SU-DHL-6 (cell line): ENCODE results near the gene SYT5.

Experiments
- H2AFZ ChIP-seq: fragments of 200-600 bp; sonication (generic); 2 replicates; pipeline ENCODE4 v1.6.1; 2014; ENCODE audit warnings: low read depth, mild to moderate bottlenecking, moderate library complexity, mixed read lengths, antibody characterized with exemption, low read length; ENCODE audit not compliant: severe bottlenecking
- H3F3A ChIP-seq: fragments of 200-600 bp; shearing (Covaris generic); 2 replicates; pipeline ENCODE4 v1.6.0; 2016; ENCODE audit warnings: antibody characterized with exemption, mild to moderate bottlenecking; ENCODE audit not compliant: insufficient read depth
- H3K27ac ChIP-seq: fragments of 200-600 bp; sonication (generic); 2 replicates; pipeline ENCODE4 v1.5.1; 2016; ENCODE audit warnings: low read depth, mild to moderate bottlenecking, low read length, moderate library complexity, mixed read lengths
- H3K27me3 ChIP-seq: fragments of 200-600 bp; sonication (generic), shearing (Covaris generic); 2 replicates; pipeline ENCODE4 v1.6.0; 2014; ENCODE audit warnings: mild to moderate bottlenecking, low read length
- H3K36me3 ChIP-seq: fragments of 200-600 bp; sonication (generic); 2 replicates; pipeline ENCODE4 v1.6.1; 2014; ENCODE audit warnings: mild to moderate bottlenecking, low read length, mixed read lengths
- H3K4me2 ChIP-seq: fragments of 300-600, 200-600 bp; shearing (Covaris generic), sonication (generic); 2 replicates; pipeline ENCODE4 v1.6.0; 2014; ENCODE audit warnings: low read length, low read depth, mild to moderate bottlenecking; ENCODE audit not compliant: poor library complexity, severe bottlenecking
- H3K4me3 ChIP-seq: fragments of 200-600 bp; sonication (generic); 2 replicates; pipeline ENCODE4 v1.5.1; 2014; ENCODE audit warnings: antibody characterized with exemption, low read length, mild to moderate bottlenecking, mixed read lengths; ENCODE audit not compliant: insufficient read depth, poor library complexity, severe bottlenecking
- H3K79me2 ChIP-seq: fragments of 200-600 bp; sonication (generic); 2 replicates; pipeline ENCODE4 v1.6.1; 2014; ENCODE audit warnings: mild to moderate bottlenecking, low read length, moderate library complexity; ENCODE audit not compliant: insufficient read depth
- H3K9ac ChIP-seq: fragments of 200-600 bp; sonication (generic); 2 replicates; pipeline ENCODE4 v1.7.0; 2014; ENCODE audit warnings: mild to moderate bottlenecking, low read length
- H3K9me2 ChIP-seq: fragments of 200-600 bp; sonication (generic); replicated peaks from 2 replicates; pipeline ENCODE4 v1.6.1; 2014; ENCODE audit warnings: low read length; ENCODE audit not compliant: insufficient read depth
- H3K9me3 ChIP-seq: fragments of 200-600 bp; sonication (generic); 2 replicates; pipeline ENCODE4 v1.6.1; 2014; ENCODE audit warnings: low read length, mixed read lengths; ENCODE audit not compliant: insufficient read depth
- H4K20me1 ChIP-seq: fragments of 200-600 bp; sonication (generic); 2 replicates; pipeline ENCODE4 v1.6.1; 2014; ENCODE audit warnings: low read depth, mild to moderate bottlenecking, antibody characterized with exemption, low read length, moderate library complexity, mixed read lengths
- EZH2phosphoT487 ChIP-seq: fragments of 200-600 bp; sonication (generic), shearing (Covaris generic); conservative IDR thresholded peaks from 2 replicates; pipeline ENCODE4 v1.6.1; 2018; ENCODE audit warnings: mild to moderate bottlenecking, antibody characterized with exemption, low read length, moderate library complexity, mixed read lengths
- TF ChIP-seq, protein P1 (sequence below): fragments of 200-600 bp; sonication (generic); IDR thresholded peaks from one replicate; pipeline ENCODE4 v1.5.1; 2017; ENCODE audit warnings: antibody characterized with exemption, mild to moderate bottlenecking, low read length, moderate library complexity; ENCODE audit not compliant: insufficient read depth, poor library complexity, severe bottlenecking

Gene SYT5

DNA sequence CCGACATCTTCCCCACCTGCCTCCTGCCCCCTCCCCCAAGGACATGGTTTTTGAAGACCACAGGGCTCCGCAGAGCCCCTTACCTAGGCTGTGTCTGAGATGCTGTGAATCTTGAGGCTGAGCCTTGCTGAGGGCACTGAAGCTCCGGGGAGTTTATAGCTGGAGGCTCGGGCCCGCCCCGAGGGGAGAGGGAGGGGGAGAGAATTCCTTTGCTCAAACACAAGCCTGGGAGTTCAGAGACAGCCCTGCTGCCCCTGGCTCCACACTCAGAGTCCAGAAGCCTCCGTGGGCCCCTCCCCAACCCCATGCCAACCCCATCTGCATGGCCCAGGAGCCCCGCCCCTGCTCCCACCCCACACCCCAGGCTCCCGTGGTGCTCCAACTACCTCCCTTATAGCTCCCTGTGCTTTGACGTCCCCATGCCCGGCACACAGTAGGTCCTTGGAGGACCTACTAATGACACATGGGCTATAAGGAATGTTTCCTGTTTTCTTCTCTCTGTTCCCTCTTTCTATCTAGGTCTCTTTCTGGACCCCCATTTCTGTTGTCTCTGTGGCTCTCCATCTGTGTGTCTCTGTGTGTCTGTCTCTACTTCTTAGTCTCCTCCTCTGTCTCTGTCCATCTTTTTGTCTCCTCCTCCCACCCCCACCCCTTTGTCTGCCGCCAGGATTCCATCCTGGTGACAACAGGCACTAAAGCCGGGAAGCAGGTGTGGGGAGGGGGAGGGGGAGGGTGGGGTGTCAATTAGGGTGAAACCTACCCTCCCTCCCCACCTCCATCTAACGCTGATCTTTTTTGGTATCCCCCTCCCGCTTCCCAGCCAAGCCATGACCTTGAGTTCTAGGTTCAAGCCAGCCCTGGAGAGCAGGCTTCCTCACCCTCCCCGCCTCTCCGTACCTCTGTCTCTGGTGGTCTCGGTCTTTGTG is 30.7 kb downstream of the SYT5 start, which contains the start of gene TNNT1:
Gene TNNT1, minus strand, starts transcription at position 129 of the 926 bp plus-strand sequence. CDS start 2,049 bp downstream, outside the sequence.
- no peak within 1 kb of the TSS for H3K27ac ChIP-seq
- no peaks in the 10 kb centered on the region for H3K36me3 ChIP-seq
- H3K9me2 ChIP-seq = no peaks in the 10 kb centered on the region
- H4K20me1 ChIP-seq = no peaks in the 10 kb centered on the region
- H3K79me2 ChIP-seq = no peaks in the 10 kb centered on the region
- H3K9ac ChIP-seq = no peak within 1 kb of the TSS
- TF ChIP-seq, protein P1, sequence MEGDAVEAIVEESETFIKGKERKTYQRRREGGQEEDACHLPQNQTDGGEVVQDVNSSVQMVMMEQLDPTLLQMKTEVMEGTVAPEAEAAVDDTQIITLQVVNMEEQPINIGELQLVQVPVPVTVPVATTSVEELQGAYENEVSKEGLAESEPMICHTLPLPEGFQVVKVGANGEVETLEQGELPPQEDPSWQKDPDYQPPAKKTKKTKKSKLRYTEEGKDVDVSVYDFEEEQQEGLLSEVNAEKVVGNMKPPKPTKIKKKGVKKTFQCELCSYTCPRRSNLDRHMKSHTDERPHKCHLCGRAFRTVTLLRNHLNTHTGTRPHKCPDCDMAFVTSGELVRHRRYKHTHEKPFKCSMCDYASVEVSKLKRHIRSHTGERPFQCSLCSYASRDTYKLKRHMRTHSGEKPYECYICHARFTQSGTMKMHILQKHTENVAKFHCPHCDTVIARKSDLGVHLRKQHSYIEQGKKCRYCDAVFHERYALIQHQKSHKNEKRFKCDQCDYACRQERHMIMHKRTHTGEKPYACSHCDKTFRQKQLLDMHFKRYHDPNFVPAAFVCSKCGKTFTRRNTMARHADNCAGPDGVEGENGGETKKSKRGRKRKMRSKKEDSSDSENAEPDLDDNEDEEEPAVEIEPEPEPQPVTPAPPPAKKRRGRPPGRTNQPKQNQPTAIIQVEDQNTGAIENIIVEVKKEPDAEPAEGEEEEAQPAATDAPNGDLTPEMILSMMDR = no peak
- TF ChIP-seq EZH2phosphoT487 = no peak
- no peak within 1 kb of the TSS for H2AFZ ChIP-seq
- no peaks in the 10 kb centered on the region for H3K27me3 ChIP-seq
- no peak within 1 kb of the TSS for H3K4me3 ChIP-seq
- H3K4me2 ChIP-seq = no peak within 1 kb of the TSS
- peaks cover 4% of the 10 kb centered on the region; the same call in 1 of the 2 replicates for H3F3A ChIP-seq
- H3K9me3 ChIP-seq = no peaks in the 10 kb centered on the region

DNA sequence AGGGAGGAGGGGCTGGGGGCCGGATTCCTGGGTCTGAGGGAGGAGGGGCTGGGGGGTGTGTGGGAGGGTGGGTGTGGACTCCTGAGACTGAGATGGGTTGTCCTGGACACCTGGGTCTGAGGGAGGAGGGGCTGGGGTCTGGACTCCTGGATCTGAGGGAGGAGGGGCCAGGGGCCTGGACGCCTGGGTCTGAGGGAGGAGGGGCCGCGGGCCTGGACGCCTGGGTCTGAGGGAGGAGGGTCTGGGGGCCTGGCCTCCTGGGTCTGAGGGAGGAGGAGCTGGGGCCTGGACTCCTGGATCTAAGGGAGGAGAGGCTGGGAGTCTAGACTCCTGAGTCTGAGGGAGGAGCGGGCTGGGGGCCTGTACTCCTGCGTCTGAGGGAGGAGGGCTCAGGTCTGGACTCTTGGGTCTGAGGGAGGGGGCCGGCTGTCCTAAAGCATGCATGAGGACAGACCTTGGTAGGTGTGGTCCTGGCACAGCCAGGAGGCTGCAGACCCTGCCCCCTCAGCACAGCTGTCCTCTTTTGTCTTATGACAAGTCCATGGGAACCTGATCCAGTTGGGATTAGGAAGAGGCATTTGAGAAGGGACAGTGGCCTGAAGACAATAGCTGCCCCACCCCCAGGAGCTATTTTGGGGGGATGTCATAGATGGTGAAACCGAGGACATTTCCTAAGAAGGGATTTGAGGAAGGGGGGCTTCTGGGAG is 32.4 kb downstream of the SYT5 start:
- Histone ChIP-seq H3K4me2 (no peak overlapping the region), H2AFZ (no peak overlapping the region), H3K9ac (no peak overlapping the region), H3K79me2 (no peaks in the 10 kb centered on the region), H3K27me3 (no peaks in the 10 kb centered on the region), H3K9me2 (no peaks in the 10 kb centered on the region), H4K20me1 (no peaks in the 10 kb centered on the region), H3F3A (peaks cover 4% of the 10 kb centered on the region; the same call in 1 of the 2 replicates), H3K27ac (no peak overlapping the region), H3K4me3 (no peak overlapping the region), H3K36me3 (no peaks in the 10 kb centered on the region), H3K9me3 (no peaks in the 10 kb centered on the region)
- TF ChIP-seq, protein P1 = no peak
- no peak for TF ChIP-seq EZH2phosphoT487

DNA sequence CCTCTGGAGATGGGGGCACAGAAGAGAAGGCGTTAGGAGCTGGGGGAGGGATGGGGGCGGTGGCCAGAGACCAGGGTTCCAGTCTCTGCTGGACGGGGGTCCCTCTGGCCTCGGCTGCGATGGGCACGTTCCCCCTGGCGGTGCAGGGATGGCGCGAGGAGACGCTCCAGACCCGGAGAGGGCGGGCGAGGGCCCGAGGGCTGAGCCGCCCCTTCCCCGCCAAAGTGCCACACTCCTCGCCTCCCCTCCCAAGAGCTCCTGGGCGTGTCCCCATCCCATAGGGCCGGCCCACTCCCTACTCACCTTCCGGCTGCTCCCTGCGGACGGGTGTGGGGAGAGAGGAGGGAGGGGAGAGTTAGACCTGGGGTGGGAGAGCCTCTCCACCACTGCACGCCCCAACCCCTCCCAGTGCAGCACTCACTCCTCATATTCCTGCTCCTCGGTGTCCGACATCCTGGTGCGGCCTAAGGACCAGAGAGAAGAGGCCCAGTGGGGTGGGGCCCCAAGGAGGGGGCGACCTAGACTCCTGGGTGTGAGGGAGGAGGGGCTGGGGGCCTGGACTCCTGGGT is 33.3 kb downstream of the SYT5 start:
- Histone ChIP-seq H4K20me1 (no peaks in the 10 kb centered on the region), H3K79me2 (no peaks in the 10 kb centered on the region), H3K27me3 (no peaks in the 10 kb centered on the region), H3K9ac (no peak overlapping the region), H3K36me3 (no peaks in the 10 kb centered on the region), H3K27ac (no peak overlapping the region), H3F3A (no peaks in the 10 kb centered on the region), H3K9me3 (no peaks in the 10 kb centered on the region), H3K4me2 (no peak overlapping the region), H2AFZ (no peak overlapping the region), H3K9me2 (no peaks in the 10 kb centered on the region), H3K4me3 (no peak overlapping the region)
- TF ChIP-seq, protein P1 = no peak
- no peak for TF ChIP-seq EZH2phosphoT487
